ENCODE measurements around the gene SCUBE2. TPM values are rescaled to one million over a fixed set of nuclear protein-coding genes. Genes with fewer than 3 reads are reported as not detected.
A peak's percentile ranks its signal among the peaks of the same experiment; 100 is the strongest.
"Not testable (repeated sequence)": the region's sequence is repeated elsewhere in the genome, so short reads cannot be mapped to it uniquely, and the experiment has no call there.

SCUBE2 gene
- total RNA-seq, 2 experiments from 2014 or later, result not detected

DNA sequence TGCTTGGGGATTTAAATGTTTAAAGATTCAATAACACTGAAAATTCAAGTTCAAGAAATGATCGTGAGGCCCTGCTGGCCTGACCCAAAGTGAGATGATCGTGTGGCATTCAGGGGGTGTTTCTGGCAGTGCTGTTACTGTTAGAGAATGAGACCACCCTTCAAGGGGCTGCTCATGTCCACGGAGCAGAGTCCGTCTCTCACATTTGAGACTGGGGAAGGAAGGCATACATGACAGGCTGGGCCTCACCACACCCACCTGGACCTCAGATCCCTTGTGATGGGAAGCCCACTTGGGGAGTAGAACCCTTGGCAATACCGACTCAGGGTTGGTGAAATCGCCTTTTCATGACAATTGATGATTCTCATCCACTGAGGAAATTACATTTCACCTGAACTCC is 71.5 kb downstream of the SCUBE2 start:
- H3K36me3 Mint-ChIP-seq (ENCODE audit: low read depth), result no peaks in the 10 kb centered on the region
- no peak overlapping the region for H3K27ac Mint-ChIP-seq
- ChIA-PET CTCF (interaction anchor here (0.7 kb wide), 1 partner anchor 118 kb away, joined by 3 read pairs; no protein-coding TSS in a partner anchor), POLR2A (no interaction called here)
- no peaks in the 10 kb centered on the region for H3K9me3 Mint-ChIP-seq
- DNase-seq, result no peak
- peaks cover 21% of the 10 kb centered on the region for H3K27me3 Mint-ChIP-seq
- H3K4me3 Mint-ChIP-seq, result no peak overlapping the region
- peaks cover 29% of the 10 kb centered on the region for H3K4me1 Mint-ChIP-seq

DNA sequence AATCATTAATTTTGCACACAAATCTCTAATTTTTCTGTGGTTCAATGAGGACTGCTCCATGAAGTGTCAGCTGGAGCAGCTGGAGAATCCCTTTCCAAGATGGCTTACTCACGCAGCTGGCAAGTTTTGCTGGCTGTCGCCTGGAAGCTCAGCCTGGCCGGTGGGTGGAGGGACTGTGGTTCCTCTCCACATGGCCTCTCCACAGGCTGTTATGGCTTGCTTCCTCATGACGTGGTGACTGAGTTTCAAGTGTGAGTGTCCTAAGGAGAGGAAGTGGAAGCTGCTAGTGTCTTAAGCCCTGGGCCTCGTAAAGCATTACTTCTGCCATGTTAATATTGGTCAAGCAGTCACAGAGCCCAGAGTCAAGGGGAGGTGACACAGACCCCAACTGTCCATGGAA is 73.6 kb downstream of the SCUBE2 start:
- no peak for DNase-seq
- ChIA-PET POLR2A (interaction anchor here (1.0 to 1.1 kb wide), 2 partner anchors 12 to 120 kb away, joined by 3 to 4 read pairs; no protein-coding TSS in a partner anchor), CTCF (interaction anchor here (0.8 to 8.3 kb wide), 7 partner anchors 10 to 489 kb away, joined by 3 to 149 read pairs (median 5); no protein-coding TSS in a partner anchor)
- Mint-ChIP-seq H3K36me3 (ENCODE audit: low read depth) (no peaks in the 10 kb centered on the region), H3K4me1 (peaks cover 29% of the 10 kb centered on the region), H3K27me3 (peaks cover 14% of the 10 kb centered on the region), H3K27ac (no peak overlapping the region), H3K9me3 (no peaks in the 10 kb centered on the region), H3K4me3 (no peak overlapping the region)

DNA sequence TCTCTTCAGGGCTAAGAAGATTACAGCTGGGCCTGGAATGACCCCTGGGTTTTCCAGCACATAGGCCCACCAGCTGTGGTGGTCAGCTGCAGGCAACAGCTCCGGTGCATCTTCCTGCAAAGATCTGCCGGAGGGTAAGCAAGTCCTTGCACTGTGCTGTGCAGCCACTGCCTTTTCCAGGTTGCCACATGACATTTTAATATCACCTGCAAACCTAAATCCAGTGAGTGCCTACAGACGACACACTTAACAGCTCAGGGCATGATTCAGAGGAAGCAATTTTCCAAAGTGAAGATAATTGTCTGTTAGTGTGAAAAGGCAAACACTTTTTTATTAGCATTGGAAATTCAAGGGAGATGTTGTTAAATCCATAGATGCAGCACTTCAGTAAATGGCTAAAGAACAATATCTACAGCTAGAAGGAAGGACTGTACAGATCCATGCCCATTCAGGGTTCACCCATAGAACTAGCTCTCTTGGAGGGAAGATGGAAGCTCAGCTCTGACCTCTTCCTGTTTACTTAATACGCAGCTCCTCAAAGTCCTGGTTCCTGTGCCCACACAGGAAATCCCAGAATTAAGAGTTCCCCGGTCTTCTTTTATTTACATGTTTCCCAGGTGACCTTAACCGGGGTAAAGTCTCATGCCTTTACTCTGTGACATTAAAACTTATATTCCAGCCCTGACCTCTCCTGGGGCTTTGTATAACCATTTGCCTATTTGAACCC is 74.3 kb downstream of the SCUBE2 start:
- no peak for DNase-seq
- POLR2A ChIA-PET, result interaction anchor here (0.8 to 1.1 kb wide), 3 partner anchors 11 to 121 kb away, joined by 3 to 5 read pairs (median 4); partner anchors contain the start of gene TMEM9B
- H3K4me1 Mint-ChIP-seq, result peaks cover 24% of the 10 kb centered on the region
- CTCF ChIA-PET, result interaction anchor here (0.8 to 8.3 kb wide), 12 partner anchors 11 to 490 kb away, joined by 3 to 149 read pairs (median 6); no protein-coding TSS in a partner anchor
- H3K4me3 Mint-ChIP-seq, result no peak overlapping the region
- H3K27me3 Mint-ChIP-seq, result peaks cover 9% of the 10 kb centered on the region
- no peaks in the 10 kb centered on the region for H3K36me3 Mint-ChIP-seq (ENCODE audit: low read depth)
- no peak overlapping the region for H3K27ac Mint-ChIP-seq
- H3K9me3 Mint-ChIP-seq, result no peaks in the 10 kb centered on the region

DNA sequence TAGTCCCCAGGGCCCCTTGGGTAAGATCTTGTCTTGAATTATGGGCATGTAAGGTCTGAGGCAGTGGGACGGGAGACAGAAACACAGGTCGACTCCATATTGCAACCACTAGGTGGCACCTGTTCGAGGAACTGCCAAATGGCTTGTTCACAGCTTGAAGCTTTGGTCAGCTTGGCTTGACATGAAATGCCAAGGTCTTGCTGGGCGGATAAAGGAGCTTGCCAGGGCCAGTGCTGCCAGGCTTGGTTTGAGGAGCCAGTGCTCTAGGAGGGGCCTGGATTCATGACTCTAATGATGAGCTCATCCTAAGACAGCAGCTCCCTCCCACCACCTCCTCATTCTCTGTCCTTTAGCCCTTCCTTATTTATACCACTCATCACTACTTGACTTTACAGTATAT is 75.7 kb downstream of the SCUBE2 start:
- POLR2A ChIA-PET, result interaction anchor here (0.7 to 1.4 kb wide), 5 partner anchors 13 to 445 kb away, joined by 3 to 9 read pairs (median 3); partner anchors contain the start of gene ZNF143
- H3K4me1 Mint-ChIP-seq, result peaks cover 24% of the 10 kb centered on the region
- no peaks in the 10 kb centered on the region for H3K9me3 Mint-ChIP-seq
- H3K27ac Mint-ChIP-seq, result no peak overlapping the region
- no peak overlapping the region for H3K4me3 Mint-ChIP-seq
- H3K27me3 Mint-ChIP-seq, result peaks cover 14% of the 10 kb centered on the region
- H3K36me3 Mint-ChIP-seq (ENCODE audit: low read depth), result no peaks in the 10 kb centered on the region
- peak; percentile 65 for DNase-seq
- CTCF ChIA-PET, result interaction anchor here (0.6 to 8.3 kb wide), 32 partner anchors 8 to 742 kb away, joined by 3 to 149 read pairs (median 4); partner anchors contain the start of genes NRIP3 and TMEM9B

DNA sequence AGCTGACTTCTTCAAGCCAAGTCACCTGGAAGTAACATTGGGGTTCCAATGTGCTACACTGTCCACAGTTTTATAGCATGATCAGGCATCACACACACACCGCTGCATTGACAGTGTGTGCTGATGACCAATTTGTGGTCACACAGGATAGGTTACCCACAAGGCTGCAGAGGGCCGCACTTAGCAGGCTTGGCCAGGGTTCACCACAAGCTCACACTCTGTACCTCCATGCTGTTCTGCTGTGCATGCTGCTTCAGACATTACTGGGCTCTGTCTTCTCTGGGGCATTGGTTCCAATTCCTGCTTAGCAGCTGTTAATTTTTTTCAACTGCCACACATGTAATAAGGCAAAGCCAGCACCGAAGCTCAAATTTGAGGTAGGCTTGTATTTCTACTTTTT is 76.6 kb downstream of the SCUBE2 start:
- POLR2A ChIA-PET, result interaction anchor here (0.8 kb wide), 1 partner anchor 124 kb away, joined by 3 read pairs; no protein-coding TSS in a partner anchor
- no peaks in the 10 kb centered on the region for H3K9me3 Mint-ChIP-seq
- H3K27me3 Mint-ChIP-seq, result peaks cover 14% of the 10 kb centered on the region
- no peaks in the 10 kb centered on the region for H3K36me3 Mint-ChIP-seq (ENCODE audit: low read depth)
- no peak overlapping the region for H3K4me3 Mint-ChIP-seq
- CTCF ChIA-PET, result interaction anchor here (0.8 to 8.3 kb wide), 14 partner anchors 9 to 743 kb away, joined by 3 to 149 read pairs (median 8); partner anchors contain the start of genes NRIP3 and TMEM9B
- peaks cover 24% of the 10 kb centered on the region for H3K4me1 Mint-ChIP-seq
- no peak for DNase-seq
- H3K27ac Mint-ChIP-seq, result no peak overlapping the region

DNA sequence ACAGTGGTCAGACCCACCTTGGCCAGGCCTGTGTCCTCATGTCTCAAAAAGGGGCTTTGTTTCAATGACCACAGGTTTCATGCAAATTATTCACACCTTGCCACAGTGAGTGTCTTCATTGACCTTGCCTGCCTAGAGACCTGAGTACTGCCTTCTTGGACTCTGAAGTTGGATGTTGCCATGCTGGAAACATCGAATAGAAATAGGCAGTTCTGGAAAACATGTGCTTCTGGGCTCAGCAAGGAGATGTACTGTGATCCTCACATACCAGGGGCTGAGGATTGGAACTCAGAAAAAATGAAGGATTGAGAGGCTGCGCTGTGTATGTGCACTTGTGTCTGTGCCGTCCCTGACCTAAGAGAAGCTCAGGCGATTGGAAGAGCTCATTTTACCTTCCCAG is 78.0 kb downstream of the SCUBE2 start:
- Mint-ChIP-seq H3K4me1 (peaks cover 22% of the 10 kb centered on the region), H3K27me3 (peaks cover 19% of the 10 kb centered on the region), H3K9me3 (no peaks in the 10 kb centered on the region), H3K27ac (no peak overlapping the region), H3K36me3 (ENCODE audit: low read depth) (no peaks in the 10 kb centered on the region), H3K4me3 (no peak overlapping the region)
- no peak for DNase-seq
- CTCF ChIA-PET, result interaction anchor here (0.9 to 8.3 kb wide), 4 partner anchors 7 to 124 kb away, joined by 3 to 149 read pairs (median 16); no protein-coding TSS in a partner anchor
- POLR2A ChIA-PET, result no interaction called here

DNA sequence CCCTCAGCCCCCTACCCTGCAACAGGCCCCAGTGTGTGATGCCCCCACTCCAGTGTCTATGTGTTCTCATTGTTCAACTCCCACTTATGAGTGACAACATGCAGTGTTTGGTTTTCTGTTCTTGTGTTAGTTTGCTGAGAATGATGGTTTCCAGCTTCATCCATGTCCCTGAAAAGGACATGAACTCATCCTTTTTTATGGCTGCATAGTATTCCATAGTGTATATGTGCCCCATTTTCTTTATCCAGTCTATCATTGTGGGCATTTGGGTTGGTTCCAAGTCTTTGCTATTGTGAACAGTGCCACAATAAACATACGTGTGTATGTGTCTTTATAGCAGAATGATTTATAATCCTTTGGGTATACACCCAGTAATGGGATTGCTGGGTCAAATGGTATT is 81.9 kb downstream of the SCUBE2 start:
- POLR2A ChIA-PET; DNase-seq; H3K4me1 Mint-ChIP-seq; H3K36me3 Mint-ChIP-seq (ENCODE audit: low read depth); H3K27ac Mint-ChIP-seq; H3K9me3 Mint-ChIP-seq; H3K4me3 Mint-ChIP-seq: not testable (repeated sequence)
- CTCF ChIA-PET, result interaction anchor here (0.8 kb wide), 1 partner anchor 128 kb away, joined by 4 read pairs; no protein-coding TSS in a partner anchor
- peaks cover 56% of the 10 kb centered on the region for H3K27me3 Mint-ChIP-seq

DNA sequence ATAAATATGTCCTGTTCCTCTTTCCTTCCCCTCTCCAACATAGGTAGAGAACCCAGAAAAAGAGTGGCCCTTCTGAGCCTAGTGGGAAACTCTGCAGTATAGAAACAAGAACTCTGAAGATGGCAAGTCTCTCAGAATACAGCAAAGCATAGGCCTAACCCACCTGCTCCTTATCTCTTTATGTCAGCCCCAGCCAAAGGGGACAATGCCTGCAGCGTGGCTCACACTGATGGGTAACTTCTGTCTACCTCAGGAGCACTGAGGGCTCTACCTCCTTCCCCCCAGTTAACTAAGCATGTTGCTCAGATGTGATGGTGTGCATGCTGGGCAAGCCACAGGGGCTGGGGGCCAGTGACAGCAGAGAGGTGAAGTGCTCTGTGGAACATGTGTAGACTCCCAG is 82.7 kb downstream of the SCUBE2 start:
- peaks cover 7% of the 10 kb centered on the region for H3K4me1 Mint-ChIP-seq
- no peaks in the 10 kb centered on the region for H3K36me3 Mint-ChIP-seq (ENCODE audit: low read depth)
- ChIA-PET CTCF (no interaction called here), POLR2A (no interaction called here)
- no peaks in the 10 kb centered on the region for H3K9me3 Mint-ChIP-seq
- H3K27ac Mint-ChIP-seq, result no peak overlapping the region
- H3K4me3 Mint-ChIP-seq, result no peak overlapping the region
- no peak for DNase-seq
- H3K27me3 Mint-ChIP-seq, result peaks cover 56% of the 10 kb centered on the region

DNA sequence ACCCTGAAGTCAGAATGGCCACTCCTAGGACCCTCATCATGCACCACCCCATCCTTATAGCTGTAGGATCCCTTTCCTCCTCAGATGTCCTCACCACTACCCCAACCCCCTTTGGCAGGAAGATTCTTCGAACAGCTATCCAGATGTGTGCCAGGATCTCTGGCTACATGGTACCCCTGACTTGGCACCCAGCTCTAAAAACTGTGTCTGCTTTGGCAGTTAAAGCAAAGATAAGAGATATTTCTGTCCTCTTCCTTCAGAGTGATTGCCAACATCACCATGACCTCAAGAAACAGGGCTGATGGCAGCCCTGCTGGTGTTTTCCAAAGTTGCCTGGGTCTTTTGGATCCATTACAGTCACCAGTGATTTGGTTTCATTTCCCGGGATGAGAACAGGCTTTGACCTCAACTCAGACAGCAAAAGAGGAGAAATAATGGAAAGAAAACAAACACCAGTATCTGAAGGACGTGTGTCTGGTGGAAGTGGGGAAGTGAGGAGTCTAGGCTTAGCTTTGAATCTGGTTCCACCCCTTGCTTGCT is 83.3 kb downstream of the SCUBE2 start:
- POLR2A ChIA-PET, result no interaction called here
- no peak overlapping the region for H3K27ac Mint-ChIP-seq
- H3K36me3 Mint-ChIP-seq (ENCODE audit: low read depth), result no peaks in the 10 kb centered on the region
- DNase-seq, result no peak
- CTCF ChIA-PET, result no interaction called here
- H3K27me3 Mint-ChIP-seq, result peaks cover 58% of the 10 kb centered on the region
- H3K4me1 Mint-ChIP-seq, result peaks cover 11% of the 10 kb centered on the region
- no peak overlapping the region for H3K4me3 Mint-ChIP-seq
- H3K9me3 Mint-ChIP-seq, result no peaks in the 10 kb centered on the region

DNA sequence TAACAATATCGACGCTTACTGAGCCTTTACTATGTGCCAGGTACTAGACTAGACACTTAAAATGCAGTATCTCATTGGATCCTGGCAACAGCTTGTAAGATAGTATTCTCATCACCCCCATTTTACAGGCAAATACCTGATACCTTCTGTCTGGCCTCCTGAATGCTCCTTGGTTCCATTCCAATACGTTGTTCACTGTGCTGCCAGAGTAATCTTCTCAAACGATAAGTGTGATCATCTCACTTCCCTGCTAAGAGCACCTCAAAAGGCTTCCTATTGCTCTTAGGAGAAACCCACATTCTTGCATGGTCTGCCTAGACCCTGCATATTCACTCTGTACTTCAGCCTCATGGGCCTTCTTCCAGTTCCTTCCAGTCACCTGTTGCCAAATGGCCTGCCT is 86.3 kb downstream of the SCUBE2 start:
- Mint-ChIP-seq H3K27me3 (peaks cover 58% of the 10 kb centered on the region), H3K4me3 (peak overlapping the region; percentile 11), H3K36me3 (ENCODE audit: low read depth) (no peaks in the 10 kb centered on the region), H3K9me3 (no peaks in the 10 kb centered on the region), H3K27ac (no peak overlapping the region), H3K4me1 (peaks cover 27% of the 10 kb centered on the region)
- DNase-seq, result no peak
- POLR2A ChIA-PET, result interaction anchor here (1.6 kb wide), 1 partner anchor 13 kb away, joined by 3 read pairs; no protein-coding TSS in a partner anchor
- CTCF ChIA-PET, result interaction anchor here (2.9 kb wide), 1 partner anchor 11 kb away, joined by 14 read pairs; no protein-coding TSS in a partner anchor

DNA sequence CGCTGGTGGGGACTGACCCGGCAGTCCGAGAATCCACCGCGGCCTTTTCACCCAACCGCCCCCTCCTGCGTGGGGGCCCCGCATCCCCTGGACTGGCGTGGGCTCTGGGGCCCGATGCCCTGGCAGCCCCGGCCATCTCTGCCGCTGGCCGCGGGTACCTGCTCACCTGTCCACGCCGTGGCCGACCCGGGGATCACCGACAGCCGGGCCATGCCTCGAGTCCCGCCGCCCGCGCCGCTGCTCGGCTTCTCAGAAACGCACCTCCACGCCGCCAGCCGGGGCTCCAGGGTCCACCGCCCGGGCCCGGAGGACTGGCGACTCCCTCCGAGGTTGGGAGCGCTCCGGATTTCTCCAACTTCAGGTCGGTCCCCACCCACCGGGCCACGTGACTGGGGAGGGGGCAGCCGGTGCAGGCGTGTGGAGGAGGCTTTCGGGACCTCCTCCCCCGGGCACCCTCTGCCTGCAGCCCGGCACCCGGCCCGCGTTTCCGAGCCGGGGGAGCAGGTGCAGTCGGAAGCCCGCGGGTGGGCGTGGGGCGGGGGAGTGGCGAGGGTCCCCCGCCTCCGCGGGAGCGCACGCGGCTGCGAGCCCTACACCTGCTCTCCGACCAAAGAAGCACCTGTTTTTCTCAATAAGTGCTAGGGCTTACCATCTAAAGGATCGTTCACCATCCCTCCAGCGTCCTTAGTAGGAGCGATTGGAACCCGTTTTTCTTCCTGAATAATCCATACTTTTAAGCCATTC is 87.0 kb downstream of the SCUBE2 start:
- DNase-seq, result no peak
- peaks cover 58% of the 10 kb centered on the region for H3K27me3 Mint-ChIP-seq

DNA sequence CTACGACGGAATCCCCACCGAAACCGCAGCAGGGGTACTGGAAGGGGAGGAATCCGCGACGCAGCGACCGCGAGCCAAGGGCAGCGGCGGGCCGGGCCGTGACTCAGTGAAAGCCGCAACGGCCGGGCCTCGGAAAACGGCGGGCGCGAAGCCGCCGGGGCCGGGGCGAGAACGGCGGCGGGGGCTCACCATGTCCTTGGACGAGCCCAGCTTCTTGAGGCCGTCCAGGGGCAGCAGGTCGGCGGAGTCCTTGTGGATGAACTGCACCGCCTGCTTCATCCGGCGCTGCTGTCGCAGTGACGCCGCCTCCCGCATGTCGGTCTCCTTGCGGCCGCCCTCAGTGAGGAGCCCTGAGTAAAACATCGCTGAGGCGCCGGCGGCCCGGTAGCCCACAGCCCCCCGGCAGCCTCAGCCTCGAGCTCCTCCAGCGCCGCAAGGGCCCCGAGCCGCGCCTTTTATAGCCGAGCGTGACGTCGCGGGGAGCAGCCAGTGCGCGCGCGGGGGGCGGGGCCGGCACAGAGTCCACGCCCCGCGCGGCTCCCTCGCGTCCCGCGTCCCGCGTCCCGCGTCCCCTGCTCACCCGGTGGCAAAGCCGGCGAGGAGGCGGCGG is 87.7 kb downstream of the SCUBE2 start, which contains the start of gene NRIP3:
Gene NRIP3, minus strand, starts transcription at position 429 of the 610 bp plus-strand sequence. Its CDS starts 66 bp downstream, at position 363.
- ChIA-PET POLR2A (interaction anchor here (0.8 to 1.3 kb wide), 2 partner anchors 12 to 457 kb away, joined by 4 read pairs; partner anchors contain the start of gene ZNF143), CTCF (interaction anchor here (0.9 to 4.9 kb wide), 3 partner anchors 12 to 134 kb away, joined by 3 to 22 read pairs (median 3); no protein-coding TSS in a partner anchor)
- Mint-ChIP-seq H3K4me1 (peaks cover 27% of the 10 kb centered on the region), H3K4me3 (peak within 1 kb of the TSS; percentile 64), H3K36me3 (ENCODE audit: low read depth) (no peaks in the 10 kb centered on the region), H3K27me3 (peaks cover 58% of the 10 kb centered on the region), H3K27ac (no peak within 1 kb of the TSS), H3K9me3 (no peaks in the 10 kb centered on the region)
- DNase-seq, result peak; percentile 78

More for the DNA sequence above, 87.0 kb downstream of the SCUBE2 start:
- no peaks in the 10 kb centered on the region for H3K9me3 Mint-ChIP-seq
- no peak overlapping the region for H3K27ac Mint-ChIP-seq
- H3K4me1 Mint-ChIP-seq, result peaks cover 27% of the 10 kb centered on the region
- ChIA-PET CTCF (interaction anchor here (2.9 to 4.9 kb wide), 2 partner anchors 11 to 12 kb away, joined by 14 to 22 read pairs; no protein-coding TSS in a partner anchor), POLR2A (no interaction called here)
- H3K36me3 Mint-ChIP-seq (ENCODE audit: low read depth), result no peaks in the 10 kb centered on the region
- peak overlapping the region; percentile 11 for H3K4me3 Mint-ChIP-seq

All from activated CD4-positive, alpha-beta memory T cell treated with anti-CD3 and anti-CD28 coated beads, Interleukin-2, amount 10 ng/mL, durations not matched to agents 7 days and 5 days (primary cell).